Fibroblast of mammary gland (primary cell): ENCODE measurements around the gene STIM1.
A peak's percentile ranks its signal among the peaks of the same experiment; 100 is the strongest.

Experiments
- DNase-seq: peaks from one replicate; pipeline ENCODE4 v3.0.0-alpha.2; 2010; ENCODE audit warnings: low read depth
- H3K4me3 ChIP-seq: 2 replicates; pipeline ENCODE4 v1.5.1; 2011; ENCODE audit warnings: low read depth, mild to moderate bottlenecking, low read length, moderate library complexity; ENCODE audit not compliant: control insufficient read depth
- CTCF ChIP-seq: conservative IDR thresholded peaks from 2 replicates; pipeline ENCODE4 v1.5.1; 2011; ENCODE audit warnings: low read depth, low read length, inconsistent platforms; ENCODE audit not compliant: control insufficient read depth, insufficient read depth

STIM1 gene

DNA sequence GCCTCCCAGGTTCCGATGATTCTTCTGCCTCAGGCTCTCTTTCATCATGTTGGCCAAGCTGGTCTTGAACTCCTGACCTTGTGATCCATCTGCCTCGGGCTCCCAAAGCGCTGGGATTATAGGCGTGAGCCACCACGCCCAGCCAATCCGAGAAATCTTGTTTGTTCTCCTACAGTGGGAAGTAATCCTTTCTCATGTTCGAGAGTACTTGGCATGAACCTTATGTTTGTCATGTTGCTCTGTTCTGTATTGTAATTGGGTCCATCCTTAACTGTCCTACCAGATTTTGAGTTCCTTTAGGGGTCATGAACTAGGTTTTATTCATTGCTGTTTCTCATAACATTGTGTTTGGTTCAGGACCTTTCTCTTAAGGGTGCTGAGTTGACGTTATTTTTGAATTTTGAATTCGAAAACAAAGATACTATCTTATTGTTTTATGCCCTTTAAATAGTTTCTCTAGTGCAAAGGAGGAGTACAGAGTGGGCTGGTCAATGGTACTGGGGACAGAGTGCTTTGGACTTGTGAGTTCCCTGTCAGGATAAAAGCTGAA is 125.7 kb downstream of the STIM1 start:
- DNase-seq = no peak
- no peak for TF ChIP-seq CTCF
- H3K4me3 ChIP-seq = no peak overlapping the region

GRCh38 chr11:3982431-3982830 is 127.0 kb downstream of the STIM1 start:
- TF ChIP-seq CTCF = no peak

DNA sequence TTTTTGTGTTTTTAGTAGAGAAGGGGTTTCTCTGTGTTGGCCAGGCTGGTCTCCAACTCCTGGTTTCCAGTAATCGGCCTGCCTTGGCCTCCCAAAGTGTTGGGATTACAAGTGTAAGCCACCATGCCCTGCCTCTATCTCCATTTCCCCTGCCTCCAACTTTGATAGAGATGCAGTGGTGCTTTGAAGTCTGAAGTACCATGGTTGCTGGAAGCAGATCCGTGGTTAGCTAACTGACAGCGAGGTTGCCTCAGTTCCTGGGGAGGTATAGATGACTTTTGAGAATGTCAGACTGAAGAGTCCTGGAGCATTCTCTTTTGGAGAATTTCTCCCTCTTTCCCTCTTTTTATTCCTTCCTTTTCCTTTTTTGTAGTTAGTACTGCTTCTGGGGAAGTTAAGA is 127.6 kb downstream of the STIM1 start:
- DNase-seq = no peak
- no peak for TF ChIP-seq CTCF
- no peak overlapping the region for H3K4me3 ChIP-seq

More at GRCh38 chr11:3982431-3982830, 127.0 kb downstream of the STIM1 start:
- DNase-seq = no peak
- no peak overlapping the region for H3K4me3 ChIP-seq

DNA sequence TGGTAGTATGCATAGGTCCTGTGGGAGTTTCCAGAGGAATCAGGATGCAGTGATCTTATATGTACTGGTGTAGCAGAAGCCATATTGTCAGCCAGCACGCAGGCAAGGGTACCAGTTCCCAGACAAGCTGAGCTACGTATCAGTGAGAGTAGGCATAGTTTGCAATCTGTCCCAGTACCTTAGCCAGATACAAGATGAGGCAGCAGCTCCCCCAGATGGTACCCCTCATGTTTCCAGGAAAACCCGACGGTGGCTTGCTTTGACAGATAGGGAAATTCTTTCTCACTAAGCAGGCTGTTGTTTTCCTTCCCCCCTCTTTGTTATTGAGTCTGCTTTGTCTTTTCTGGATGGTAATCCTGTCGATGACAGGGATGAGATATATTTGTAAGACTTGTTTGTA is 129.4 kb downstream of the STIM1 start:
- peak; percentile 2 for TF ChIP-seq CTCF
- no peak for DNase-seq
- H3K4me3 ChIP-seq = no peak overlapping the region

DNA sequence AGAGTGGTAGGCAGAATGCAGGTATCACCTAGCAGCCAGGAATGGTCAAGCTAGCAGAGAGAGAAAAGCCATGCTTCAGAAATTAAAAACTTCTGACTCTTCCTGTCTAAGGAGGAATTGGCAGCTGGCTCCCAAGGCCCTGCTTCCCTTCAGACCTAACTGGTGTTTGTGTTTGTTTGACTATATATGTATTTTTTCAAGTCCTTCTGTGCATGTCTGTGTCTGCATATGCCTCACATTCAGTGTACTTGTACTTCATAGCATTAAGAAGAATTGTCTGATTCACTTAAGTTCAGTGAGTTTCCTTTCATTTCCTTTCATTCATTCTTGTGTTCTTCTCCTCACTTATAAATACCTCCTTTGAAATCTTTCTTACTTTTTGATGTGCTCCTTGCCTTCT is 130.2 kb downstream of the STIM1 start:
- no peak for TF ChIP-seq CTCF

GRCh38 chr11:3986301-3986700 is 130.8 kb downstream of the STIM1 start:
- H3K4me3 ChIP-seq = no peak overlapping the region
- no peak for DNase-seq
- TF ChIP-seq CTCF = no peak

More for the DNA sequence above, 130.2 kb downstream of the STIM1 start:
- no peak for DNase-seq
- H3K4me3 ChIP-seq = no peak overlapping the region
